HepG2 (cell line): ENCODE measurements around the gene PCED1B.

Experiments used
- HNRNPH1 ChIP-seq: fragments of 200-400 bp; formaldehyde crosslinking; optimal IDR thresholded peaks from 2 replicates; pipeline ENCODE3; 2017; ENCODE audit warnings: mild to moderate bottlenecking, low read depth, low read length
- RELA ChIP-seq: sonication (generic); formaldehyde crosslinking; IDR thresholded peaks from 2 replicates; pipeline ENCODE4 v1.4.0; 2020; ENCODE audit warnings: missing genetic modification reagents
- TAF1 ChIP-seq: sonication (generic); formaldehyde crosslinking; IDR thresholded peaks from 2 replicates; pipeline ENCODE4 v1.4.0; 2020; ENCODE audit warnings: missing genetic modification reagents
- ZBTB1 ChIP-seq: sonication (generic); formaldehyde crosslinking; IDR thresholded peaks from 2 replicates; pipeline ENCODE4 v1.4.0; 2020; ENCODE audit warnings: missing genetic modification reagents, borderline replicate concordance
- ZMYM2 ChIP-seq: sonication (generic); formaldehyde crosslinking; IDR thresholded peaks from 2 replicates; pipeline ENCODE4 v1.8.0; 2022; ENCODE audit warnings: mild to moderate bottlenecking, missing genetic modification reagents
- ZNF138 ChIP-seq: sonication (generic); formaldehyde crosslinking; IDR thresholded peaks from 2 replicates; pipeline ENCODE4 v1.5.0; 2020; ENCODE audit warnings: mild to moderate bottlenecking, low read depth, missing genetic modification reagents
- ZNF24 ChIP-seq: fragments of 450-650 bp; IDR thresholded peaks from 2 replicates; pipeline ENCODE4 v1.6.1; 2017; ENCODE audit warnings: antibody characterized with exemption, mild to moderate bottlenecking
- ZNF30 ChIP-seq: sonication (generic); formaldehyde crosslinking; IDR thresholded peaks from 2 replicates; pipeline ENCODE4 v1.5.0; 2020; ENCODE audit warnings: mild to moderate bottlenecking, missing genetic modification reagents

GRCh38 chr12:47033081-47033480 lies 46.3 kb upstream of the PCED1B start:
- TF ChIP-seq TAF1 (CRISPR knock-in tag) (no peak), HNRNPH1 (no peak), ZMYM2 (CRISPR knock-in tag) (no peak), ZNF138 (CRISPR knock-in tag) (no peak), ZNF24 (no peak), RELA (CRISPR knock-in tag) (no peak), ZNF30 (CRISPR knock-in tag) (no peak), ZBTB1 (CRISPR knock-in tag) (no peak)
